Subcutaneous adipose tissue (tissue), 4 donors: Measurements from ENCODE around the gene SEC24C. TPM values are rescaled to one million over a fixed set of nuclear protein-coding genes. Genes with fewer than 3 reads are reported as not detected.

Experiments used
- CTCF ChIP-seq: fragments of 450-650 bp; IDR thresholded peaks from one replicate; pipeline ENCODE4 v1.5.1; 2016; ENCODE audit warnings: low read depth, mild to moderate bottlenecking, control low read depth, antibody characterized with exemption, moderate library complexity
- total RNA-seq, 4 donors: library from RNA; depleted of rRNA; stranded (reverse); fragments of >200 nt; gene quantifications; one replicate each; pipeline ENCODE4 v1.1.0, GENCODE V29; 2016

Gene SEC24C
- total RNA-seq, 4 donors from 2014 or later = 36.7 to 48.8 (median 40.1) TPM

GRCh38 chr10:73789659-73790055 lies 45.5 kb downstream of the SEC24C start:
- no peak for TF ChIP-seq CTCF

GRCh38 chr10:73790886-73791625 lies 46.9 kb downstream of the SEC24C start:
- no peak for TF ChIP-seq CTCF

GRCh38 chr10:73791871-73792400 lies 47.8 kb downstream of the SEC24C start:
- TF ChIP-seq CTCF = no peak

GRCh38 chr10:73793456-73793855 lies 49.3 kb downstream of the SEC24C start:
- TF ChIP-seq CTCF = no peak

- TF ChIP-seq CTCF = no peak
Measured at GRCh38 chr10:73796766-73797165, 52.6 kb downstream of the SEC24C start.

GRCh38 chr10:73797324-73798025 lies 53.3 kb downstream of the SEC24C start:
- no peak for TF ChIP-seq CTCF

GRCh38 chr10:73798087-73798486 lies 53.9 kb downstream of the SEC24C start:
- TF ChIP-seq CTCF = no peak
